HepG2 (cell line): ENCODE results near the gene E2F3.

ENCODE experiments used
- EZH2 ChIP-seq: conservative IDR thresholded peaks from 2 replicates; pipeline ENCODE4 v1.6.1; 2012; ENCODE audit warnings: mild to moderate bottlenecking, low read depth, low read length, moderate library complexity
- GFI1 ChIP-seq: sonication (generic); formaldehyde crosslinking; IDR thresholded peaks from 2 replicates; pipeline ENCODE4 v1.5.0; 2020; ENCODE audit warnings: missing genetic modification reagents, mild to moderate bottlenecking, borderline replicate concordance
- KDM5A ChIP-seq: fragments of 200-600 bp; sonication (generic); IDR thresholded peaks from 2 replicates; pipeline ENCODE4 v1.7.0; 2018; ENCODE audit warnings: antibody characterized with exemption, mild to moderate bottlenecking, low read length, borderline replicate concordance
- KDM5B ChIP-seq: sonication (generic); formaldehyde crosslinking; IDR thresholded peaks from 2 replicates; pipeline ENCODE4 v1.4.0; 2020; ENCODE audit warnings: missing genetic modification reagents, mild to moderate bottlenecking, borderline replicate concordance
- KLF13 ChIP-seq: sonication (generic); formaldehyde crosslinking; IDR thresholded peaks from 2 replicates; pipeline ENCODE4 v1.4.0; 2020; ENCODE audit warnings: mild to moderate bottlenecking, missing genetic modification reagents
- MIER3 ChIP-seq: IDR thresholded peaks from 2 replicates; pipeline ENCODE4 v1.6.1; 2016; ENCODE audit warnings: missing compliant biosample characterization, borderline replicate concordance
- NCOR1 ChIP-seq: fragments of 200-600 bp; sonication (generic); IDR thresholded peaks from 2 replicates; pipeline ENCODE4 v1.7.0; 2017; ENCODE audit warnings: antibody characterized with exemption, low read length, borderline replicate concordance
- NONO ChIP-seq, 2 experiments: fragments of 450-650 bp in 1 of 2; sonication (generic) in 1 of 2; formaldehyde crosslinking in 1 of 2; IDR thresholded peaks in 1 of 2; conservative IDR thresholded peaks in 1 of 2; 2 replicates each; pipeline versions ENCODE4 v1.6.1 to v1.8.0; 2017 to 2022; ENCODE audit warnings: mild to moderate bottlenecking in 1 of 2, missing genetic modification reagents in 1 of 2, moderate library complexity in 1 of 2
- TAF1 ChIP-seq: sonication (generic); formaldehyde crosslinking; IDR thresholded peaks from 2 replicates; pipeline ENCODE4 v1.4.0; 2020; ENCODE audit warnings: missing genetic modification reagents
- TIGD3 ChIP-seq: sonication (generic); formaldehyde crosslinking; IDR thresholded peaks from 2 replicates; pipeline ENCODE4 v1.5.1; 2020; ENCODE audit warnings: mild to moderate bottlenecking, missing genetic modification reagents, borderline replicate concordance
- UBTF ChIP-seq: sonication (generic); formaldehyde crosslinking; IDR thresholded peaks from 2 replicates; pipeline ENCODE4 v1.4.0; 2020; ENCODE audit warnings: mild to moderate bottlenecking, missing genetic modification reagents
- ZNF570 ChIP-seq: sonication (generic); formaldehyde crosslinking; IDR thresholded peaks from 2 replicates; pipeline ENCODE4 v1.4.0; 2020; ENCODE audit warnings: mild to moderate bottlenecking, missing genetic modification reagents, borderline replicate concordance

GRCh38 chr6:20440296-20440695 lies 38.6 kb downstream of the E2F3 start:
- TF ChIP-seq KDM5B (CRISPR knock-in tag) (no peak), KLF13 (no peak), NONO (IDR thresholded peaks at IDR 0.05) (no peak), NONO (CRISPR knock-in tag; conservative IDR thresholded peaks at IDR 0.05) (no peak), NCOR1 (no peak), UBTF (CRISPR knock-in tag) (no peak), ZNF570 (no peak), MIER3 (no peak), GFI1 (CRISPR knock-in tag) (no peak), EZH2 (no peak), KDM5A (no peak), TIGD3 (CRISPR knock-in tag) (no peak), TAF1 (CRISPR knock-in tag) (no peak)
